Measurements from ENCODE around the gene DAB2. TPM values are rescaled to one million over a fixed set of nuclear protein-coding genes. Genes with fewer than 3 reads are reported as not detected.
A peak's percentile ranks its signal among the peaks of the same experiment; 100 is the strongest.

DAB2 gene
- total and polyA plus RNA-seq, 4 donors: 29.6 to 112 (median 69.8) TPM

DNA sequence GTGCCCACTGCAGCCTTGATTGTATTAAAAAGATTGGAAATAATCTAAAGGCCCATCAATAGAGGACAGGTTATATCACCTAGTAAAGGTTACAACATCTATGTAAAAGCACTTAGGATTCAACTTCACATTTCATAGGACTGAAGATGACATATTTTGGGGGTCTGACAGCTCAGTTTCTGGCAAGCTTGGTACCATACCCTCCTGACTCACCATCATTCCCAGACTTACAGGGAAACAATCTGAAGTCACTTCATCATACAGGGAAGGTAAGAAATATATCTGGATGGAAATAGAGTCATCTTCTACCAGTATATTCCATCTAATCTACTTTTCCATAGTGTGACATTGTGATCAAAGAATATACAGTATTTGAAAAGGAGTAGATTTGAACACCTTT lies 28.8 kb upstream of the DAB2 start:
- no peaks in the 10 kb centered on the region for H3K9me3 ChIP-seq (ENCODE audit: control insufficient read depth in 4 of 4, insufficient read depth in 3 of 4, low read length in 3 of 4)
- ATAC-seq (ENCODE audit: insufficient read depth, low FRiP score) (no peak), DNase-seq (no peak)
- TF ChIP-seq, protein P1, sequence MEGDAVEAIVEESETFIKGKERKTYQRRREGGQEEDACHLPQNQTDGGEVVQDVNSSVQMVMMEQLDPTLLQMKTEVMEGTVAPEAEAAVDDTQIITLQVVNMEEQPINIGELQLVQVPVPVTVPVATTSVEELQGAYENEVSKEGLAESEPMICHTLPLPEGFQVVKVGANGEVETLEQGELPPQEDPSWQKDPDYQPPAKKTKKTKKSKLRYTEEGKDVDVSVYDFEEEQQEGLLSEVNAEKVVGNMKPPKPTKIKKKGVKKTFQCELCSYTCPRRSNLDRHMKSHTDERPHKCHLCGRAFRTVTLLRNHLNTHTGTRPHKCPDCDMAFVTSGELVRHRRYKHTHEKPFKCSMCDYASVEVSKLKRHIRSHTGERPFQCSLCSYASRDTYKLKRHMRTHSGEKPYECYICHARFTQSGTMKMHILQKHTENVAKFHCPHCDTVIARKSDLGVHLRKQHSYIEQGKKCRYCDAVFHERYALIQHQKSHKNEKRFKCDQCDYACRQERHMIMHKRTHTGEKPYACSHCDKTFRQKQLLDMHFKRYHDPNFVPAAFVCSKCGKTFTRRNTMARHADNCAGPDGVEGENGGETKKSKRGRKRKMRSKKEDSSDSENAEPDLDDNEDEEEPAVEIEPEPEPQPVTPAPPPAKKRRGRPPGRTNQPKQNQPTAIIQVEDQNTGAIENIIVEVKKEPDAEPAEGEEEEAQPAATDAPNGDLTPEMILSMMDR (IDR thresholded peaks at IDR 0.05; ENCODE audit: control extremely low read depth, extremely low read depth): no peak
- no peaks in the 10 kb centered on the region for H3K36me3 ChIP-seq (ENCODE audit: control insufficient read depth in 4 of 4, insufficient read depth in 4 of 4, low read length in 4 of 4)
- peaks cover 0 to 31% (median 10%) of the 10 kb centered on the region in 5 donors for H3K4me1 ChIP-seq (ENCODE audit: control insufficient read depth in 5 of 5, insufficient read depth in 5 of 5, low read length in 5 of 5)
- no peaks in the 10 kb centered on the region for H3K27me3 ChIP-seq (ENCODE audit: control insufficient read depth in 3 of 3, insufficient read depth in 3 of 3, low read length in 2 of 3)
- no peak overlapping the region for H3K9ac ChIP-seq (ENCODE audit: insufficient read depth in 1 of 2, low read length in 2 of 2)
- H3K27ac ChIP-seq (ENCODE audit: low read depth in 1 of 2, low read length in 1 of 2): no peak overlapping the region
- no peak overlapping the region for H3K4me3 ChIP-seq

DNA sequence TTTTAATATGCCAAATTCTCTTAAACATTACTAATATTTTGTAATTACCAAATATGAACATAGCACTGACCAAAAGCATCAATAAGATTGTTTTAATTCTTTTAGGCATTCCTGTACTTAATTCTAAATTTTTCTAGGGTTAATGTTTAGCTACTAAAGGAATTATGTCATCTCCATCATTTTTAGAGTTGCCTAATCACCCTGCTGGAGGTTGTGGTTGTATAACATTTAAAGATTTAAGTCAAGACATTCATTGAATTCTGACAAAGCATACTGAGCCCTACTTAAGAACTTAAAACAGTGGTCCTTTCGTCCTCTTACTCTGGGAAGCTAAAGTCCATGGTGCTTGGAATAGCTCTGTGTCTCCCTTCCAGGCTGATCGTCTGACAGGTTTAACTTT lies 28.1 kb upstream of the DAB2 start:
- no peak overlapping the region for H3K9ac ChIP-seq (ENCODE audit: insufficient read depth in 1 of 2, low read length in 2 of 2)
- no peaks in the 10 kb centered on the region for H3K27me3 ChIP-seq (ENCODE audit: control insufficient read depth in 3 of 3, insufficient read depth in 3 of 3, low read length in 2 of 3)
- H3K4me1 ChIP-seq (ENCODE audit: control insufficient read depth in 5 of 5, insufficient read depth in 5 of 5, low read length in 5 of 5): peaks cover 0 to 30% (median 10%) of the 10 kb centered on the region in 5 donors
- no peak for DNase-seq
- H3K9me3 ChIP-seq (ENCODE audit: control insufficient read depth in 4 of 4, insufficient read depth in 3 of 4, low read length in 3 of 4): no peaks in the 10 kb centered on the region
- 82 to 89% methylated on average over 2 of the region's 2 CpGs for WGBS, 2 donors
- TF ChIP-seq, protein P1 (IDR thresholded peaks at IDR 0.05; ENCODE audit: control extremely low read depth, extremely low read depth): no peak
- H3K36me3 ChIP-seq (ENCODE audit: control insufficient read depth in 4 of 4, insufficient read depth in 4 of 4, low read length in 4 of 4): no peaks in the 10 kb centered on the region
- H3K4me3 ChIP-seq: no peak overlapping the region
- ATAC-seq (ENCODE audit: insufficient read depth, low FRiP score): no peak
- no peak overlapping the region for H3K27ac ChIP-seq (ENCODE audit: low read depth in 1 of 2, low read length in 1 of 2)

GRCh38 chr5:39451276-39451941 lies 26.6 kb upstream of the DAB2 start:
- Histone ChIP-seq H3K4me3 (no peak overlapping the region), H3K36me3 (ENCODE audit: control insufficient read depth in 4 of 4, insufficient read depth in 4 of 4, low read length in 4 of 4) (no peaks in the 10 kb centered on the region), H3K9me3 (ENCODE audit: control insufficient read depth in 4 of 4, insufficient read depth in 3 of 4, low read length in 3 of 4) (no peaks in the 10 kb centered on the region), H3K4me1 (ENCODE audit: control insufficient read depth in 5 of 5, insufficient read depth in 5 of 5, low read length in 5 of 5) (peaks cover 0 to 30% (median 10%) of the 10 kb centered on the region in 5 donors), H3K27me3 (ENCODE audit: control insufficient read depth in 3 of 3, insufficient read depth in 3 of 3, low read length in 2 of 3) (no peaks in the 10 kb centered on the region), H3K9ac (ENCODE audit: insufficient read depth in 1 of 2, low read length in 2 of 2) (no peak overlapping the region), H3K27ac (ENCODE audit: low read depth in 1 of 2, low read length in 1 of 2) (no peak overlapping the region)
- TF ChIP-seq, protein P1 (IDR thresholded peaks at IDR 0.05; ENCODE audit: control extremely low read depth, extremely low read depth): no peak
- no peak for ATAC-seq (ENCODE audit: insufficient read depth, low FRiP score)
- 75 to 86% methylated on average over 2 of the region's 2 CpGs for WGBS, 2 donors
- DNase-seq: peak in 2 of 3 donors; percentile 80 to 83

DNA sequence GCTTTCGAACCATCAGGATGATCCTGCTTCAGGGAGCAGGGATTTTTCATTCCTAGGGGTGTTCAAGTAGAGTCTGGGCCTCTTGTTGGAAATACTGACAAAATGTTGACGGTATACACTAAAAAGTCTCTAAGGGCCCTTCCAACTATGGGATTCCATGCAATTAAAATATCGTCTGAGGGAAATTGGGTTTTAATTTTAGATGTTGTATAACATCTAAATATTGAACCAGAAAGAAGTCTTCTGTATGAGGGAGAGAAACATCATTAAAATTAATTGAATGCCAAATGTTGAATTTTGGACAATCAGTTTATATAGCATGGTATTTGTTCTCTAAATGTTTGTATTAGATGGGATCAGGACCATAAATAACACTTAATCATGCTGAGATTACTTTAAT lies 25.7 kb upstream of the DAB2 start:
- Histone ChIP-seq H3K36me3 (ENCODE audit: control insufficient read depth in 4 of 4, insufficient read depth in 4 of 4, low read length in 4 of 4) (no peaks in the 10 kb centered on the region), H3K27ac (ENCODE audit: low read depth in 1 of 2, low read length in 1 of 2) (no peak overlapping the region), H3K4me1 (ENCODE audit: control insufficient read depth in 5 of 5, insufficient read depth in 5 of 5, low read length in 5 of 5) (peaks cover 0 to 30% (median 10%) of the 10 kb centered on the region in 5 donors), H3K9me3 (ENCODE audit: control insufficient read depth in 4 of 4, insufficient read depth in 3 of 4, low read length in 3 of 4) (no peaks in the 10 kb centered on the region), H3K9ac (ENCODE audit: insufficient read depth in 1 of 2, low read length in 2 of 2) (no peak overlapping the region), H3K27me3 (ENCODE audit: control insufficient read depth in 3 of 3, insufficient read depth in 3 of 3, low read length in 2 of 3) (no peaks in the 10 kb centered on the region), H3K4me3 (no peak overlapping the region)
- TF ChIP-seq, protein P1 (IDR thresholded peaks at IDR 0.05; ENCODE audit: control extremely low read depth, extremely low read depth): no peak
- no peak for ATAC-seq (ENCODE audit: insufficient read depth, low FRiP score)
- DNase-seq: peak in 2 of 3 donors; percentile 88
- WGBS, 2 donors: 87 to 93% methylated on average over 3 of the region's 3 CpGs

Data from lung (tissue), 12 donors.